GM23338 (cell line): Measurements from ENCODE around the gene TNMD.

Experiments
- CTCF ChIP-seq, 2 experiments: fragments of 200-600 bp in 1 of 2; sonication (generic) in 1 of 2; conservative IDR thresholded peaks; 2 replicates each; pipeline versions ENCODE4 v1.5.1 to v1.6.1; 2016 to 2017; ENCODE audit warnings: antibody characterized with exemption in 2 of 2, low read depth in 2 of 2, mild to moderate bottlenecking in 2 of 2, moderate library complexity in 1 of 2
- EZH2 ChIP-seq: fragments of 200-600 bp; sonication (generic); IDR thresholded peaks from one replicate; pipeline ENCODE4 v1.8.0; 2017; ENCODE audit warnings: antibody characterized with exemption, mild to moderate bottlenecking, low read depth; ENCODE audit not compliant: unreplicated experiment
- JUNB ChIP-seq: IDR thresholded peaks from one replicate; pipeline ENCODE4 v1.6.1; 2016; ENCODE audit warnings: antibody characterized with exemption; ENCODE audit not compliant: unreplicated experiment
- NANOG ChIP-seq: IDR thresholded peaks from 2 replicates; pipeline ENCODE4 v1.6.1; 2016; ENCODE audit warnings: antibody characterized with exemption, borderline replicate concordance
- POLR2AphosphoS5 ChIP-seq: IDR thresholded peaks from 2 replicates; pipeline ENCODE4 v1.6.1; 2016; ENCODE audit warnings: antibody characterized with exemption, low read depth
- REST ChIP-seq: IDR thresholded peaks from one replicate; pipeline ENCODE4 v1.6.1; 2018; ENCODE audit warnings: antibody characterized with exemption; ENCODE audit not compliant: unreplicated experiment
- TF ChIP-seq, protein P1 (sequence below): fragments of 250-450 bp; sonication (Bioruptor Pico); IDR thresholded peaks from 2 replicates; pipeline ENCODE4 v1.5.0; 2020; ENCODE audit warnings: mild to moderate bottlenecking, moderate library complexity

DNA sequence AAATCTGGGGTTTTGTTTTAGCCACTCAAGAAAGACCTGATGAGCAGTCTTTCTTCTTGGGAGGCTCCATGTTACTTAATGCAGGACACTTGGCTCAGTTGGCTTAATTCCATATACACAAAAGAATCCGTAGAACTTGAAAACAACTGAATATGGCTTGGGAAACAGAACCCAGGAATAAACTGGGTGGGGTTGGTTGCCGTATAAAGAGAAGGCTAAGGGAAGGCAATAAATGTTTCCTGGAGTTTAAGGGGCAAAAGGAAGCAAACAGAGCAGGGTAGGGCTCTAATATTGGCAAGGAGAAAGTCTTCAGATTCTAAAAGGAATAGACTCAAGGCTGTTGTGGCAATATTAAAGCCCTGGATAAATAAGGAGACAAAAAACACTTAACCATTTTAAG lies 8.4 kb downstream of the TNMD start:
- no peak for TF ChIP-seq REST
- TF ChIP-seq EZH2 = no peak
- no peak for TF ChIP-seq CTCF (conservative IDR thresholded peaks at IDR 0.05; ENCODE audit: low read depth in 2 of 2)
- TF ChIP-seq, protein P1, sequence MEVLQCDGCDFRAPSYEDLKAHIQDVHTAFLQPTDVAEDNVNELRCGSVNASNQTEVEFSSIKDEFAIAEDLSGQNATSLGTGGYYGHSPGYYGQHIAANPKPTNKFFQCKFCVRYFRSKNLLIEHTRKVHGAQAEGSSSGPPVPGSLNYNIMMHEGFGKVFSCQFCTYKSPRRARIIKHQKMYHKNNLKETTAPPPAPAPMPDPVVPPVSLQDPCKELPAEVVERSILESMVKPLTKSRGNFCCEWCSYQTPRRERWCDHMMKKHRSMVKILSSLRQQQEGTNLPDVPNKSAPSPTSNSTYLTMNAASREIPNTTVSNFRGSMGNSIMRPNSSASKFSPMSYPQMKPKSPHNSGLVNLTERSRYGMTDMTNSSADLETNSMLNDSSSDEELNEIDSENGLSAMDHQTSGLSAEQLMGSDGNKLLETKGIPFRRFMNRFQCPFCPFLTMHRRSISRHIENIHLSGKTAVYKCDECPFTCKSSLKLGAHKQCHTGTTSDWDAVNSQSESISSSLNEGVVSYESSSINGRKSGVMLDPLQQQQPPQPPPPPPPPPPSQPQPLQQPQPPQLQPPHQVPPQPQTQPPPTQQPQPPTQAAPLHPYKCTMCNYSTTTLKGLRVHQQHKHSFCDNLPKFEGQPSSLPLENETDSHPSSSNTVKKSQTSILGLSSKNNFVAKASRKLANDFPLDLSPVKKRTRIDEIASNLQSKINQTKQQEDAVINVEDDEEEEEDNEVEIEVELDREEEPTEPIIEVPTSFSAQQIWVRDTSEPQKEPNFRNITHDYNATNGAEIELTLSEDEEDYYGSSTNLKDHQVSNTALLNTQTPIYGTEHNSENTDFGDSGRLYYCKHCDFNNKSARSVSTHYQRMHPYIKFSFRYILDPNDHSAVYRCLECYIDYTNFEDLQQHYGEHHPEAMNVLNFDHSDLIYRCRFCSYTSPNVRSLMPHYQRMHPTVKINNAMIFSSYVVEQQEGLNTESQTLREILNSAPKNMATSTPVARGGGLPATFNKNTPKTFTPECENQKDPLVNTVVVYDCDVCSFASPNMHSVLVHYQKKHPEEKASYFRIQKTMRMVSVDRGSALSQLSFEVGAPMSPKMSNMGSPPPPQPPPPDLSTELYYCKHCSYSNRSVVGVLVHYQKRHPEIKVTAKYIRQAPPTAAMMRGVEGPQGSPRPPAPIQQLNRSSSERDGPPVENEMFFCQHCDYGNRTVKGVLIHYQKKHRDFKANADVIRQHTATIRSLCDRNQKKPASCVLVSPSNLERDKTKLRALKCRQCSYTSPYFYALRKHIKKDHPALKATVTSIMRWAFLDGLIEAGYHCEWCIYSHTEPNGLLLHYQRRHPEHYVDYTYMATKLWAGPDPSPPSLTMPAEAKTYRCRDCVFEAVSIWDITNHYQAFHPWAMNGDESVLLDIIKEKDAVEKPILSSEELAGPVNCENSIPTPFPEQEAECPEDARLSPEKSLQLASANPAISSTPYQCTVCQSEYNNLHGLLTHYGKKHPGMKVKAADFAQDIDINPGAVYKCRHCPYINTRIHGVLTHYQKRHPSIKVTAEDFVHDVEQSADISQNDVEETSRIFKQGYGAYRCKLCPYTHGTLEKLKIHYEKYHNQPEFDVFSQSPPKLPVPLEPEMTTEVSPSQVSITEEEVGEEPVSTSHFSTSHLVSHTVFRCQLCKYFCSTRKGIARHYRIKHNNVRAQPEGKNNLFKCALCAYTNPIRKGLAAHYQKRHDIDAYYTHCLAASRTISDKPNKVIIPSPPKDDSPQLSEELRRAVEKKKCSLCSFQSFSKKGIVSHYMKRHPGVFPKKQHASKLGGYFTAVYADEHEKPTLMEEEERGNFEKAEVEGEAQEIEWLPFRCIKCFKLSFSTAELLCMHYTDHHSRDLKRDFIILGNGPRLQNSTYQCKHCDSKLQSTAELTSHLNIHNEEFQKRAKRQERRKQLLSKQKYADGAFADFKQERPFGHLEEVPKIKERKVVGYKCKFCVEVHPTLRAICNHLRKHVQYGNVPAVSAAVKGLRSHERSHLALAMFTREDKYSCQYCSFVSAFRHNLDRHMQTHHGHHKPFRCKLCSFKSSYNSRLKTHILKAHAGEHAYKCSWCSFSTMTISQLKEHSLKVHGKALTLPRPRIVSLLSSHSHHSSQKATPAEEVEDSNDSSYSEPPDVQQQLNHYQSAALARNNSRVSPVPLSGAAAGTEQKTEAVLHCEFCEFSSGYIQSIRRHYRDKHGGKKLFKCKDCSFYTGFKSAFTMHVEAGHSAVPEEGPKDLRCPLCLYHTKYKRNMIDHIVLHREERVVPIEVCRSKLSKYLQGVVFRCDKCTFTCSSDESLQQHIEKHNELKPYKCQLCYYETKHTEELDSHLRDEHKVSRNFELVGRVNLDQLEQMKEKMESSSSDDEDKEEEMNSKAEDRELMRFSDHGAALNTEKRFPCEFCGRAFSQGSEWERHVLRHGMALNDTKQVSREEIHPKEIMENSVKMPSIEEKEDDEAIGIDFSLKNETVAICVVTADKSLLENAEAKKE (CRISPR knock-in tag) = no peak
- no peak for TF ChIP-seq POLR2AphosphoS5
- TF ChIP-seq NANOG = no peak
- TF ChIP-seq JUNB = no peak
